H1 (cell line): ENCODE data around the gene ATP1B3. TPM values are rescaled to one million over a fixed set of nuclear protein-coding genes. Genes with fewer than 3 reads are reported as not detected.

Source experiments
- CBX8 ChIP-seq: fragments of 300-800, 300-1000 bp; sonication (generic); IDR thresholded peaks from 2 replicates; pipeline ENCODE4 v1.7.1; 2016; ENCODE audit warnings: low read depth, low read length, borderline replicate concordance
- CHD7 ChIP-seq: fragments of 300-600 bp; sonication (generic); IDR thresholded peaks from 2 replicates; pipeline ENCODE4 v1.7.1; 2012; ENCODE audit warnings: low read length, moderate library complexity, mild to moderate bottlenecking, inconsistent platforms; ENCODE audit not compliant: insufficient replicate concordance
- EP300 ChIP-seq, 2 experiments: IDR thresholded peaks; 1 replicate in 1 of 2; 2 replicates in 1 of 2; pipeline ENCODE4 v1.6.1; 2011 to 2012; ENCODE audit warnings: low read depth in 2 of 2, low read length in 2 of 2, mild to moderate bottlenecking in 2 of 2, borderline replicate concordance in 1 of 2, inconsistent platforms in 1 of 2, moderate library complexity in 1 of 2
- GABPA ChIP-seq: IDR thresholded peaks from 2 replicates; pipeline ENCODE4 v1.6.1; 2011; ENCODE audit warnings: mild to moderate bottlenecking, low read length, moderate library complexity, borderline replicate concordance; ENCODE audit not compliant: insufficient read depth
- KDM5A ChIP-seq: fragments of 200-600 bp; IDR thresholded peaks from 2 replicates; pipeline ENCODE4 v1.7.1; 2012; ENCODE audit warnings: mild to moderate bottlenecking, low read length, inconsistent platforms, mixed read lengths
- NRF1 ChIP-seq: IDR thresholded peaks from 2 replicates; pipeline ENCODE4 v1.6.1; 2011; ENCODE audit warnings: mild to moderate bottlenecking, low read depth, low read length, improper control_type of control experiment
- POLR2A ChIP-seq, 2 experiments: IDR thresholded peaks; 1 replicate in 1 of 2; 2 replicates in 1 of 2; pipeline ENCODE4 v1.6.1; 2011; ENCODE audit warnings: low read depth in 2 of 2, low read length in 2 of 2, mild to moderate bottlenecking in 2 of 2; ENCODE audit errors: control extremely low read depth in 1 of 2
- POLR2AphosphoS5 ChIP-seq: IDR thresholded peaks from 2 replicates; pipeline ENCODE4 v1.6.1; 2011; ENCODE audit warnings: low read depth, low read length
- POU5F1 ChIP-seq: IDR thresholded peaks from 2 replicates; pipeline ENCODE4 v1.6.1; 2011; ENCODE audit warnings: low read depth, mild to moderate bottlenecking, low read length, moderate library complexity
- SIN3A ChIP-seq, 2 experiments: IDR thresholded peaks in 1 of 2; conservative IDR thresholded peaks in 1 of 2; 2 replicates each; pipeline ENCODE4 v1.6.1; 2011 to 2012; ENCODE audit warnings: low read length in 2 of 2, improper control_type of control experiment in 1 of 2, low read depth in 1 of 2, mild to moderate bottlenecking in 1 of 2
- SP1 ChIP-seq: IDR thresholded peaks from 2 replicates; pipeline ENCODE4 v1.6.1; 2011; ENCODE audit warnings: low read depth, low read length
- TAF7 ChIP-seq: optimal IDR thresholded peaks from 2 replicates; pipeline ENCODE3; 2011; ENCODE audit warnings: low read depth, mild to moderate bottlenecking, inconsistent platforms, low read length, moderate library complexity, borderline replicate concordance
- polyA plus RNA-seq, 7 experiments: library from polyadenylated mRNA; depleted of rRNA in 3 of 7; stranded (reverse) in 5 of 7; unstranded in 2 of 7; fragments of >200 nt in 5 of 7; fragments of 200-250 nt in 2 of 7; gene quantifications; 1 replicate in 5 of 7; 2 replicates in 1 of 7; 4 replicates in 1 of 7; pipeline versions ENCODE4 v1.2.1 to v1.2.3, GENCODE V29; 2011 to 2013; ENCODE audit warnings: missing spikeins in 2 of 7, mixed read lengths in 2 of 7
- total RNA-seq: library from RNA; stranded (reverse); fragmentation: NEBNext Ultra II Directional; extraction: Animal tissue kit (Norgen Biotek cat#: 25700); gene quantifications from 2 replicates; pipeline ENCODE4 v1.2.1, GENCODE V29; 2021

ATP1B3 gene
- total and polyA plus RNA-seq, 2 of the 8 experiments (the other 6 are each of a cell fraction or from before 2014, with no cell fraction given), result 233 to 342 TPM

GRCh38 chr3:141971571-141971970 lies 95.1 kb downstream of the ATP1B3 start (continued):
- TF ChIP-seq CHD7 (no peak), EP300 (IDR thresholded peaks at IDR 0.05; ENCODE audit: borderline replicate concordance in 1 of 2, low read depth in 2 of 2, low read length in 2 of 2) (no peak), POU5F1 (no peak), POLR2AphosphoS5 (no peak), CBX8 (no peak), KDM5A (no peak), POLR2A (IDR thresholded peaks at IDR 0.05; ENCODE audit: control extremely low read depth in 1 of 2, low read depth in 2 of 2, low read length in 2 of 2) (no peak), SIN3A (conservative IDR thresholded peaks at IDR 0.05 in 1 of 2, IDR thresholded peaks at IDR 0.05 in 1 of 2; ENCODE audit: low read depth in 1 of 2, low read length in 2 of 2) (no peak), NRF1 (no peak), SP1 (no peak), TAF7 (no peak), GABPA (no peak)
- TF ChIP-seq, all 59 proteins: peak for 0
